Sigmoid colon (tissue), 7 donors: ENCODE results near the gene ANK2. TPM values are rescaled to one million over a fixed set of nuclear protein-coding genes. Genes with fewer than 3 reads are reported as not detected.

Experiments used
- DNase-seq: peaks from one replicate; pipeline ENCODE4 v3.0.0-alpha.2; 2019
- H3K27ac ChIP-seq, 4 donors: fragments of 200-600 bp; sonication (generic); one replicate each; pipeline ENCODE4 v1.5.1; 2016 to 2019; ENCODE audit warnings: mild to moderate bottlenecking in 1 of 4
- H3K27me3 ChIP-seq, 3 donors: fragments of 200-600 bp; sonication (generic); one replicate each; pipeline ENCODE4 v1.5.1; 2019; ENCODE audit warnings: mild to moderate bottlenecking in 1 of 3
- H3K36me3 ChIP-seq, 4 donors: fragments of 200-600 bp; sonication (generic); one replicate each; pipeline ENCODE4 v1.5.1; 2016 to 2019
- H3K4me1 ChIP-seq, 4 donors: fragments of 200-600 bp; sonication (generic); one replicate each; pipeline ENCODE4 v1.5.1; 2017 to 2019
- H3K4me3 ChIP-seq, 4 donors: fragments of 200-600 bp; sonication (generic); one replicate each; pipeline ENCODE4 v1.5.1; 2017 to 2019; ENCODE audit warnings: mild to moderate bottlenecking in 2 of 4, moderate library complexity in 1 of 4
- H3K9me3 ChIP-seq, 4 donors: fragments of 200-600 bp in 3 of 4; sonication (generic) in 3 of 4; one replicate each; pipeline versions ENCODE4 v1.5.1 to v1.6.1; 2013 to 2019
- CTCF ChIP-seq, 4 experiments: fragments of 450-650 bp in 3 of 4; fragments of 200-600 bp in 1 of 4; IDR thresholded peaks; one replicate each; pipeline ENCODE4 v1.5.1; 2016 to 2019; ENCODE audit warnings: antibody characterized with exemption in 4 of 4, mild to moderate bottlenecking in 3 of 4, moderate library complexity in 2 of 4
- EP300 ChIP-seq, 4 donors: sonication (generic); formaldehyde crosslinking; IDR thresholded peaks; one replicate each; pipeline ENCODE4 v1.6.1; 2017; ENCODE audit warnings: antibody characterized with exemption in 4 of 4
- POLR2A ChIP-seq, 2 donors: fragments of 450-650 bp; IDR thresholded peaks; one replicate each; pipeline ENCODE4 v1.6.1; 2016; ENCODE audit warnings: antibody characterized with exemption in 2 of 2, mild to moderate bottlenecking in 2 of 2, moderate library complexity in 2 of 2
- POLR2AphosphoS5 ChIP-seq, 4 donors: sonication (generic); formaldehyde crosslinking; IDR thresholded peaks; one replicate each; pipeline ENCODE4 v1.6.1; 2017; ENCODE audit warnings: antibody characterized with exemption in 4 of 4
- WGBS, 2 donors: extraction: QIAGEN DNeasy Blood & Tissue Kit; methylation state at CpG; one replicate each; pipeline ENCODE4 v1.1.7; 2013; 5-methylcytosine and 5-hydroxymethylcytosine counted together
- intact Hi-C: fragments of 100-400 bp; cut with DNase I; formaldehyde crosslinking; loops from one replicate; pipeline ENCODE4 v1.15.1; 2023
- polyA plus RNA-seq, 3 donors: library from polyadenylated mRNA; stranded (reverse); fragments of 200-250 nt; gene quantifications; one replicate each; pipeline ENCODE4 v1.2.3, GENCODE V29; 2013
- total RNA-seq, 4 donors: library from RNA; depleted of rRNA; stranded (reverse); fragments of >200 nt; gene quantifications; one replicate each; pipeline ENCODE4 v1.1.0, GENCODE V29; 2016
- donor health status: healthy with polysubstance abuse.
- donor health status: Bipolar disorder and iron deficiency.
- donor health status: healthy.

The ANK2 gene
- total and polyA plus RNA-seq, 7 donors = 1.4 to 141 (median 69.8) TPM

DNA sequence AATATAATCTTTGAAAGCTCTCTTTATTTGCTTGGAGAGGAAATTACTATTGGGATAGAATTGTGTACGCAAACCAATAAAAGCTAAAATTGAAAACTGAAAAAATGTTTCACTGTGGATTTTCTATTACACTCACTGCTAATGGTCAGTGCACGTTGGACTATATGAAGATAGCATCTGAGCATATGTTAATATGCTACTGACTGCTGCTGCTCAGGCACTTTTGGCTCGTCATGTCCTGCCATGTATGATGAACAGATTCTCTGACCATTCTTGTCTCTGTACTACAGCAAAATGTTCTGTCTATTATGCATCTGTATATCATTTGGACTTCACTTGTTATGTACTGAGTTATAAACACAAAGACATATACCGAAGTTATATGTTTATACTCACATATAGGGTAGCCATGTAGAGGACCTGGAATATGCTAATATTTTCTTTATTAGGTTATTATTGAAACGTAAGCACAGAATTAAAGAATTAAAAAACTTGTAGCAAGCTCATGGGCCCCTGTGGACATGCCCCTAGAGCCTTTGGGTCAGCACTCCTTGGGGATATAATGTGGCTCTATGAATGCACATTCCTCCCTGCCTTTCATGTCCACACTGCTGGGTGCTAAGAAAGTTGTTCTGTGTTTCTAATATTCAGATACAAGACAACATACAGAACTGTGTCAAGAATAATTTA is 120.8 kb downstream of the ANK2 start:
- WGBS, 2 donors = 69 to 81% methylated on average over 5 of the region's 5 CpGs
- no peak for DNase-seq
- Histone ChIP-seq H3K27ac (no peak overlapping the region), H3K4me3 (no peak overlapping the region), H3K4me1 (peaks cover 0 to 27% (median 14%) of the 10 kb centered on the region in 4 donors), H3K27me3 (no peaks in the 10 kb centered on the region), H3K9me3 (no peaks in the 10 kb centered on the region), H3K36me3 (no peaks in the 10 kb centered on the region)
- TF ChIP-seq POLR2A (IDR thresholded peaks at IDR 0.05) = no peak
- TF ChIP-seq CTCF (IDR thresholded peaks at IDR 0.05) = no peak
- no peak for TF ChIP-seq POLR2AphosphoS5 (IDR thresholded peaks at IDR 0.05)
- TF ChIP-seq EP300 (IDR thresholded peaks at IDR 0.05) = no peak
- intact Hi-C loops = no loop called here

GRCh38 chr4:113170805-113171468 is 121.5 kb downstream of the ANK2 start:
- Histone ChIP-seq H3K27me3 (no peaks in the 10 kb centered on the region), H3K4me1 (peaks cover 0 to 27% (median 14%) of the 10 kb centered on the region in 4 donors), H3K36me3 (no peaks in the 10 kb centered on the region), H3K4me3 (no peak overlapping the region), H3K9me3 (no peaks in the 10 kb centered on the region), H3K27ac (no peak overlapping the region)
- no peak for DNase-seq
- intact Hi-C loops = no loop called here
- 73 to 75% methylated on average over 2 of the region's 2 CpGs for WGBS, 2 donors
- TF ChIP-seq EP300 (IDR thresholded peaks at IDR 0.05) (no peak), CTCF (IDR thresholded peaks at IDR 0.05) (no peak), POLR2A (IDR thresholded peaks at IDR 0.05) (no peak), POLR2AphosphoS5 (IDR thresholded peaks at IDR 0.05) (no peak)

DNA sequence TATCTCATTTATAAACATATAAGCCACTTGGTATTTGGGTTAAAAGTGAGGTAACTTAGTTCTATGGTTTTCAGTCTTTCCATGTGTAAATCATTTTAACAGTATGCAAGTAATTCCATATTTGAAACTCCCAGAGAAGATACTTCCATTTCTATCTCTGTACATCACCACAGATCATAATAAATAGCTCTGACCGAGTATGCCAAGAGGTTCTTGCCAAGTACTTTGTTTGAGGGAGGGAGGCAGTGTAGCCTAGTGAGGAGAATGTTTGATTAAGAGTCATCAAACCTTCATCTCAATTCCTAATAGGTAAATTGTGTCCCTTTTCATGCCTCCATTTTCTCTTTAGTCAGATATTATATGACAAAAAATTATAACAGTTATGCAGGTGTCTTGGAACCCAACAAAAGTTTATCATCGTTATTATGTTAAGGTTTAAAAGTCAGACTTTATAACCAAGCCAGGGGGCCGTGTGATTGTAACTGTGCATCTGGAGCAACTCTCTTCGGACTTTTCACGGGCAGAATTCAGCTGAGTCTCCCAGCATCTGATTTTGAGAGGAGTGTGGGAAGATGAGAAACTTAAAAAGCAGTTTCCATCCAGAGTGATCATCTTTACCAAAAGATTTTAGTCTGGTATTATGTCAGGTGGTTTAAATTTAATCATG is 123.8 kb downstream of the ANK2 start:
- H3K27ac ChIP-seq = no peak overlapping the region

GRCh38 chr4:113173793-113174264 is 124.4 kb downstream of the ANK2 start:
- DNase-seq = no peak
- TF ChIP-seq POLR2A (IDR thresholded peaks at IDR 0.05) = no peak
- no peak for TF ChIP-seq POLR2AphosphoS5 (IDR thresholded peaks at IDR 0.05)
- TF ChIP-seq EP300 (IDR thresholded peaks at IDR 0.05) = no peak
- no peak for TF ChIP-seq CTCF (IDR thresholded peaks at IDR 0.05)
- intact Hi-C loops = no loop called here
- Histone ChIP-seq H3K27ac (no peak overlapping the region), H3K4me1 (peaks cover 0 to 27% (median 14%) of the 10 kb centered on the region in 4 donors), H3K36me3 (no peaks in the 10 kb centered on the region), H3K4me3 (no peak overlapping the region), H3K27me3 (no peaks in the 10 kb centered on the region), H3K9me3 (no peaks in the 10 kb centered on the region)
- 65 to 67% methylated on average over 3 of the region's 3 CpGs for WGBS, 2 donors

More for the DNA sequence above, 123.8 kb downstream of the ANK2 start:
- H3K4me1 ChIP-seq = peaks cover 0 to 27% (median 14%) of the 10 kb centered on the region in 4 donors
- no peak overlapping the region for H3K4me3 ChIP-seq
- no peak for DNase-seq
- TF ChIP-seq EP300 (IDR thresholded peaks at IDR 0.05) (no peak), POLR2A (IDR thresholded peaks at IDR 0.05) (no peak), POLR2AphosphoS5 (IDR thresholded peaks at IDR 0.05) (no peak), CTCF (IDR thresholded peaks at IDR 0.05) (no peak)
- intact Hi-C loops = no loop called here
- no peaks in the 10 kb centered on the region for H3K27me3 ChIP-seq
- no peaks in the 10 kb centered on the region for H3K36me3 ChIP-seq
- 67 to 76% methylated on average over 5 of the region's 5 CpGs for WGBS, 2 donors
- no peaks in the 10 kb centered on the region for H3K9me3 ChIP-seq
